ENCODE data around the gene TEX52. TPM values are rescaled to one million over a fixed set of nuclear protein-coding genes. Genes with fewer than 3 reads are reported as not detected.

The TEX52 gene
- total RNA-seq, 1 experiment from 2014 or later: not detected

DNA sequence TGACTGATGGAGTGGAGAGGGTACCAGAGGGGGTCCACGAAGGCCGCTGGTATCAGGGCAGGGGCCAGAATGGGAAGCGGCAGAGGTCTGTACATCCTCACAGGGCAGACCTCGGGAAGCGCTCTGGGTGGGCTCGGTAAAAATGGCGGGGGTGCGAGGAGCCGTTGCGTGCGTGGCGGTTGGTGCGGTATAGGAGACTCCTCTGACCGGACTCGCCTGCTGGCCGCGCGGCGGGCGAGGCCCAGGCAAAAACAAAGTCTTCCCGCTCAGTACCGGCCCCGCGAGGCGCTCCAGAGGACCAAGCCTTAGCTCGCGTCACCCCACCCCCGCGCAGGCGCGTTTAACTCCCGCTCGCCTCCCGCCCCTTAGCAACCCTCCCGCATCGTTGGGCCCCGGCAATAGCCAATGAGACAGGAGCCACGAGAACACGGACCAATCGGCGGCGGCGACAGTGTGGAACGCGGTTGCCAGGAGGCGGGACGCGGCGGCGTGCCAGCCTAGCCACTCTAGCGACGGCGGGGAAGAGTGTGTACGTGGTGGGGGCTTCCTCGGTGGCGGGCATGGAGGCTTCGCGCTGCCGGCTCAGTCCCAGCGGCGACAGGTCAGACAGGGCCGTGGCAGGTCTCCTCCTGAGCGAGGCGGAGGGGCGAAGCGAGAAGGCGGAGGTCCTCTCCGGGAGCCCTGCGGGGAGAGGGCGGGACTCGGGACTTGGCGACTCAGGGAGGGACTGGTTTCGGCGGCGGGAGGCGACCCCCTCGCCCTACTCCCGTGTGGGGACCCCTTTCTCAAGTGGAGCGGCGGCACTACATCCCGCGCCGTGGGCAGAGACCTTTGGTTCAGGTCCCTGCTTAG is 33.8 kb upstream of the TEX52 start, which contains the start of gene TULP3:
Gene TULP3, plus strand, starts transcription at position 504 of the 852 bp plus-strand sequence. Its CDS starts 57 bp downstream, at position 561.
- Histone ChIP-seq H3K4me3 (ENCODE audit: low read depth, low read length, poor library complexity, severe bottlenecking) (peak within 1 kb of the TSS; percentile 81), H3K27ac (ENCODE audit: low read depth, low read length, poor library complexity, severe bottlenecking) (peak within 1 kb of the TSS; percentile 89), H3K36me3 (ENCODE audit: insufficient read depth, low read length, poor library complexity, severe bottlenecking) (peaks cover 34% of the 10 kb centered on the region), H3K4me1 (ENCODE audit: insufficient read depth, low read length, poor library complexity, severe bottlenecking) (peaks cover 14% of the 10 kb centered on the region), H3K9me3 (ENCODE audit: low read depth, low read length, poor library complexity, severe bottlenecking) (no peaks in the 10 kb centered on the region), H3K27me3 (replicated peaks; ENCODE audit: insufficient read depth, low read depth, low read length, poor library complexity) (no peaks in the 10 kb centered on the region)
- intact Hi-C loops (cut with micrococcal nuclease; ENCODE audit: unreplicated experiment): loop anchor here (1.0 to 2.0 kb wide), 3 partner anchors 12 to 68 kb away; no protein-coding TSS in a partner anchor
- CTCF ChIA-PET: interaction anchor here (0.6 to 1.8 kb wide), 6 partner anchors 14 to 182 kb away, joined by 3 to 6 read pairs (median 4); partner anchors contain the start of genes FOXM1 and RHNO1
- TF ChIP-seq EZH2 (IDR thresholded peaks at IDR 0.05; ENCODE audit: borderline replicate concordance, low read depth, low read length, poor library complexity, severe bottlenecking): no peak
- TF ChIP-seq, protein P1, sequence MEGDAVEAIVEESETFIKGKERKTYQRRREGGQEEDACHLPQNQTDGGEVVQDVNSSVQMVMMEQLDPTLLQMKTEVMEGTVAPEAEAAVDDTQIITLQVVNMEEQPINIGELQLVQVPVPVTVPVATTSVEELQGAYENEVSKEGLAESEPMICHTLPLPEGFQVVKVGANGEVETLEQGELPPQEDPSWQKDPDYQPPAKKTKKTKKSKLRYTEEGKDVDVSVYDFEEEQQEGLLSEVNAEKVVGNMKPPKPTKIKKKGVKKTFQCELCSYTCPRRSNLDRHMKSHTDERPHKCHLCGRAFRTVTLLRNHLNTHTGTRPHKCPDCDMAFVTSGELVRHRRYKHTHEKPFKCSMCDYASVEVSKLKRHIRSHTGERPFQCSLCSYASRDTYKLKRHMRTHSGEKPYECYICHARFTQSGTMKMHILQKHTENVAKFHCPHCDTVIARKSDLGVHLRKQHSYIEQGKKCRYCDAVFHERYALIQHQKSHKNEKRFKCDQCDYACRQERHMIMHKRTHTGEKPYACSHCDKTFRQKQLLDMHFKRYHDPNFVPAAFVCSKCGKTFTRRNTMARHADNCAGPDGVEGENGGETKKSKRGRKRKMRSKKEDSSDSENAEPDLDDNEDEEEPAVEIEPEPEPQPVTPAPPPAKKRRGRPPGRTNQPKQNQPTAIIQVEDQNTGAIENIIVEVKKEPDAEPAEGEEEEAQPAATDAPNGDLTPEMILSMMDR (conservative IDR thresholded peaks at IDR 0.05; ENCODE audit: low read depth, low read length): 0 out of 2 replicates have a peak, but pooled peaks have one; percentile 5
- DNase-seq (ENCODE audit: low spot score): peak; percentile 99
- BruUV-seq (replicated peaks): no TSS peak
- POLR2A ChIA-PET (ENCODE audit: low non-redundant PET): no interaction called here

DNA sequence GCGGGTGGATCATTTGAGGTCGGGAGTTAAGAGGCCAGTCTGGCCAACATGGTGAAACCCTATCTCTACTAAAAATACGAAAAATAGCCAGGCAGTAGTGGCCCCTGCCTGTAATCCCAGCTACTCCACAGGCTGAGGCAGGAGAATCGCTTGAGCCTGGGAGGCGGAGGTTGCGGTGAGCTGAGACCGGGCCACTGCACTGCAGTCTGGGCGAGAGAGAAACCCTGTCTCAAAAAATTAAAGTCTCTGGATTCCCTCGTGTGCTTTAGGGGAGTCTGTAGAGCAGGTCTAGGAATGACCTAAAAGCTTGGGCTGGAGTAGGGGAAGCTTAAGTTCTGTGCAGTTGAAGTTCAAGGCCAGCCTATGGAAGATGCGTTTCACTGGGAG is 33.2 kb upstream of the TEX52 start:
- H3K4me1 ChIP-seq (ENCODE audit: insufficient read depth, low read length, poor library complexity, severe bottlenecking): peaks cover 9% of the 10 kb centered on the region
- no peaks in the 10 kb centered on the region for H3K9me3 ChIP-seq (ENCODE audit: low read depth, low read length, poor library complexity, severe bottlenecking)
- intact Hi-C loops (cut with micrococcal nuclease; ENCODE audit: unreplicated experiment): loop anchor here (1.0 to 2.0 kb wide), 3 partner anchors 12 to 68 kb away; no protein-coding TSS in a partner anchor
- POLR2A ChIA-PET (ENCODE audit: low non-redundant PET): no interaction called here
- CTCF ChIA-PET: interaction anchor here (0.6 to 1.8 kb wide), 3 partner anchors 36 to 145 kb away, joined by 3 to 5 read pairs (median 4); no protein-coding TSS in a partner anchor
- H3K36me3 ChIP-seq (ENCODE audit: insufficient read depth, low read length, poor library complexity, severe bottlenecking): peaks cover 35% of the 10 kb centered on the region
- BruUV-seq (replicated peaks): TSS peak; percentile 97
- no peak for DNase-seq (ENCODE audit: low spot score)
- peak overlapping the region; percentile 81 for H3K4me3 ChIP-seq (ENCODE audit: low read depth, low read length, poor library complexity, severe bottlenecking)
- no peak for TF ChIP-seq EZH2 (IDR thresholded peaks at IDR 0.05; ENCODE audit: borderline replicate concordance, low read depth, low read length, poor library complexity, severe bottlenecking)
- TF ChIP-seq, protein P1 (conservative IDR thresholded peaks at IDR 0.05; ENCODE audit: low read depth, low read length): no peak
- H3K27ac ChIP-seq (ENCODE audit: low read depth, low read length, poor library complexity, severe bottlenecking): peak overlapping the region; percentile 89
- no peaks in the 10 kb centered on the region for H3K27me3 ChIP-seq (replicated peaks; ENCODE audit: insufficient read depth, low read depth, low read length, poor library complexity)

DNA sequence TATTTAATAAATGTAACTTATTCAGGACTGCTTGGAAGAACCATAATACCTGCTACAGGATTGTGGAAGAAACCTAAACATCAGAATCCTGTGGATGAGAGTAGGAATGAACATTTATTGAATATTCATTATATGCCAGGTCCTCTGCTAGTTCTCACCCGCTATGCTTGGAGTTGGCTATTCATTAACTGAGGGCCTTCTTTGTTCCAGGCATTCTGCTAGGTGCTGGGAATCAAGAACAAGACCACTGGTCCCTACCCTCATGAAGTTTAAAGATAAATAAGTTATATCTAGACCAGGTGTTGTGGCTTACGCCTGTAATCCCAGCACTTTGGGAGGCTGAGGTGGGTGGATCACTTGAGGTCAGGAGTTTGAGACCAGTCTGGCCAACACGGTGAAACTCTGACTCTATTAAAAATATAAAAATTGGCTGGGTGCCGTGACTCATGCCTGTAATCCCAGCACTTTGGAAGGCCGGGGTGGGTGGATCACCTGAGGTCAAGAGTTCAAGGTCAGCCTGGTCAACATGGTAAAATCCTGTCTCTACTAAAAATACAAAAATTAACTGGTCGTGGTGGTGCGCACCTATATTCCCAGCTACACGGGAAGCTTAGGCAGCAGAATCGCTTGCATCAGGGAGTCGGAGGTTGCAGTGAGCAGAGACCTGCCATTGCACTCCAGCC is 30.1 kb upstream of the TEX52 start:
- Histone ChIP-seq H3K27me3 (replicated peaks; ENCODE audit: insufficient read depth, low read depth, low read length, poor library complexity) (no peaks in the 10 kb centered on the region), H3K27ac (ENCODE audit: low read depth, low read length, poor library complexity, severe bottlenecking) (no peak overlapping the region), H3K9me3 (ENCODE audit: low read depth, low read length, poor library complexity, severe bottlenecking) (no peaks in the 10 kb centered on the region), H3K36me3 (ENCODE audit: insufficient read depth, low read length, poor library complexity, severe bottlenecking) (peaks cover 35% of the 10 kb centered on the region), H3K4me1 (ENCODE audit: insufficient read depth, low read length, poor library complexity, severe bottlenecking) (peaks cover 5% of the 10 kb centered on the region), H3K4me3 (ENCODE audit: low read depth, low read length, poor library complexity, severe bottlenecking) (no peak overlapping the region)
- POLR2A ChIA-PET (ENCODE audit: low non-redundant PET): no interaction called here
- CTCF ChIA-PET: interaction anchor here (0.6 to 0.7 kb wide), 4 partner anchors 29 to 233 kb away, joined by 3 to 7 read pairs (median 4); no protein-coding TSS in a partner anchor
- BruUV-seq (replicated peaks): no TSS peak
- no peak for DNase-seq (ENCODE audit: low spot score)
- intact Hi-C loops (cut with micrococcal nuclease; ENCODE audit: unreplicated experiment): loop anchor here (5.0 kb wide), 1 partner anchor 145 kb away; no protein-coding TSS in a partner anchor
- TF ChIP-seq, protein P1 (conservative IDR thresholded peaks at IDR 0.05; ENCODE audit: low read depth, low read length): no peak
- no peak for TF ChIP-seq EZH2 (IDR thresholded peaks at IDR 0.05; ENCODE audit: borderline replicate concordance, low read depth, low read length, poor library complexity, severe bottlenecking)
